GM23338 (cell line): ENCODE results near the gene GAP43. TPM values are rescaled to one million over a fixed set of nuclear protein-coding genes. Genes with fewer than 3 reads are reported as not detected.

Experiments used
- ATAC-seq: fragments of 200-7000 bp; cut with Tn5 transposase; 3 replicates; pipeline ENCODE4 v1.9.1; 2020
- DNase-seq: peaks from one replicate; pipeline ENCODE4 v3.0.0-alpha.2; 2015; ENCODE audit warnings: low spot score
- H2AFZ ChIP-seq: fragments of 200-600 bp; sonication (generic); 2 replicates; pipeline ENCODE4 v1.8.0; 2016; ENCODE audit warnings: antibody characterized with exemption, mild to moderate bottlenecking, moderate library complexity
- H3F3A ChIP-seq: fragments of 200-600 bp; sonication (generic); replicated peaks from 2 replicates; pipeline ENCODE4 v1.8.0; 2017; ENCODE audit warnings: antibody characterized with exemption, mixed run types, low read depth
- H3K27ac ChIP-seq: fragments of 200-600 bp; sonication (generic); 2 replicates; pipeline ENCODE4 v1.6.1; 2016; ENCODE audit warnings: low read depth
- H3K27me3 ChIP-seq: fragments of 200-600 bp; sonication (generic); 2 replicates; pipeline ENCODE4 v1.8.0; 2016; ENCODE audit warnings: mild to moderate bottlenecking, mixed run types, moderate library complexity; ENCODE audit not compliant: insufficient read depth
- H3K36me3 ChIP-seq: fragments of 200-600 bp; sonication (generic); 2 replicates; pipeline ENCODE4 v1.8.0; 2016; ENCODE audit warnings: mild to moderate bottlenecking; ENCODE audit not compliant: insufficient read depth
- H3K4me1 ChIP-seq: fragments of 200-600 bp; sonication (generic); 2 replicates; pipeline ENCODE4 v1.8.0; 2016; ENCODE audit warnings: mild to moderate bottlenecking, moderate library complexity; ENCODE audit not compliant: insufficient read depth
- H3K4me2 ChIP-seq: fragments of 200-600 bp; sonication (generic); 2 replicates; pipeline ENCODE4 v1.7.1; 2017; ENCODE audit warnings: mixed run types
- H3K4me3 ChIP-seq: fragments of 200-600 bp; sonication (generic); 2 replicates; pipeline ENCODE4 v1.6.1; 2016; ENCODE audit warnings: mixed run types
- H3K79me2 ChIP-seq: fragments of 200-600 bp; sonication (generic); replicated peaks from 2 replicates; pipeline ENCODE4 v1.8.0; 2017; ENCODE audit warnings: mild to moderate bottlenecking; ENCODE audit not compliant: insufficient read depth
- H3K9me2 ChIP-seq: fragments of 200-600 bp; sonication (generic); 2 replicates; pipeline ENCODE4 v1.8.0; 2017; ENCODE audit not compliant: insufficient read depth
- H4K20me1 ChIP-seq: fragments of 200-600 bp; sonication (generic); replicated peaks from 2 replicates; pipeline ENCODE4 v1.8.0; 2017; ENCODE audit warnings: mild to moderate bottlenecking; ENCODE audit not compliant: insufficient read depth
- H3K27ac Mint-ChIP-seq: 2 replicates; pipeline ENCODE4 v1.8.0; 2020; ENCODE audit warnings: inconsistent platforms, mild to moderate bottlenecking, moderate library complexity, mixed read lengths
- H3K27me3 Mint-ChIP-seq: 3 replicates; pipeline ENCODE4 v1.8.0; 2022; ENCODE audit warnings: low read depth, mild to moderate bottlenecking, moderate library complexity, mixed read lengths, inconsistent platforms; ENCODE audit not compliant: insufficient read depth, poor library complexity
- H3K36me3 Mint-ChIP-seq: 3 replicates; pipeline ENCODE4 v1.8.0; 2021; ENCODE audit warnings: low read depth, mild to moderate bottlenecking, inconsistent platforms, moderate library complexity, mixed read lengths
- H3K4me1 Mint-ChIP-seq: 3 replicates; pipeline ENCODE4 v1.8.0; 2020; ENCODE audit warnings: mild to moderate bottlenecking, inconsistent platforms, mixed read lengths
- H3K4me3 Mint-ChIP-seq: 3 replicates; pipeline ENCODE4 v1.8.0; 2021; ENCODE audit warnings: moderate library complexity, mild to moderate bottlenecking, inconsistent platforms, mixed read lengths
- H3K9me3 Mint-ChIP-seq: 3 replicates; pipeline ENCODE4 v1.8.0; 2020; ENCODE audit warnings: moderate library complexity, mild to moderate bottlenecking, inconsistent platforms, mixed read lengths
- CREB1 ChIP-seq: fragments of 250-450 bp; sonication (Bioruptor Pico); IDR thresholded peaks from 2 replicates; pipeline ENCODE4 v1.5.0; 2020; ENCODE audit warnings: low read depth, mild to moderate bottlenecking, moderate library complexity
- CTCF ChIP-seq, 2 experiments: fragments of 200-600 bp in 1 of 2; sonication (generic) in 1 of 2; conservative IDR thresholded peaks; 2 replicates each; pipeline versions ENCODE4 v1.5.1 to v1.6.1; 2016 to 2017; ENCODE audit warnings: antibody characterized with exemption in 2 of 2, low read depth in 2 of 2, mild to moderate bottlenecking in 2 of 2, moderate library complexity in 1 of 2
- POLR2AphosphoS5 ChIP-seq: IDR thresholded peaks from 2 replicates; pipeline ENCODE4 v1.6.1; 2016; ENCODE audit warnings: antibody characterized with exemption, low read depth
- REST ChIP-seq: IDR thresholded peaks from one replicate; pipeline ENCODE4 v1.6.1; 2018; ENCODE audit warnings: antibody characterized with exemption; ENCODE audit not compliant: unreplicated experiment
- ZNF114 ChIP-seq: fragments of 250-450 bp; sonication (Bioruptor Pico); IDR thresholded peaks from 2 replicates; pipeline ENCODE4 v1.5.0; 2020; ENCODE audit warnings: mild to moderate bottlenecking, moderate library complexity
- ZNF331 ChIP-seq: fragments of 250-450 bp; sonication (Bioruptor Pico); IDR thresholded peaks from 2 replicates; pipeline ENCODE4 v1.5.0; 2020; ENCODE audit warnings: low read depth, mild to moderate bottlenecking, moderate library complexity
- polyA plus RNA-seq: library from polyadenylated mRNA; unstranded; fragments of >200 nt; fragmentation: Nextera tagmentation; extraction: Ambion mirVana; gene quantifications from 2 replicates; pipeline ENCODE4 v1.2.1, GENCODE V29; 2016
- total RNA-seq: library from RNA; depleted of rRNA; stranded (reverse); fragments of >200 nt; shearing (Covaris generic); gene quantifications from 2 replicates; pipeline ENCODE4 v1.2.3, GENCODE V29; 2014

The GAP43 gene
- total and polyA plus RNA-seq, 2 experiments from 2014 or later: 16.1 to 48.1 TPM

- no peak for TF ChIP-seq REST
- no peak for TF ChIP-seq ZNF114
- TF ChIP-seq ZNF331: no peak
These were observed 34.7 kb downstream of the GAP43 start (continued) for GRCh38 chr3:115658032-115658336.

- Histone ChIP-seq H3K27ac (peak overlapping the region; percentile 99), H3K4me1 (peaks cover 27% of the 10 kb centered on the region), H3K4me3 (peak overlapping the region; percentile 74), H3F3A (peaks cover 7% of the 10 kb centered on the region; the same call in 1 of the 2 replicates), H3K9me2 (no peaks in the 10 kb centered on the region), H2AFZ (peak overlapping the region; percentile 92), H3K79me2 (peaks cover 6% of the 10 kb centered on the region), H3K4me2 (peak overlapping the region; percentile 89), H4K20me1 (no peaks in the 10 kb centered on the region), H3K27me3 (no peaks in the 10 kb centered on the region), H3K36me3 (no peaks in the 10 kb centered on the region)
- TF ChIP-seq CTCF (conservative IDR thresholded peaks at IDR 0.05; ENCODE audit: low read depth in 2 of 2) (0 out of 4 replicates have a peak, but pooled peaks of 1 of the 2 experiments have one; percentile 4), POLR2AphosphoS5 (peak; percentile 58), ZNF331 (no peak), CREB1 (CRISPR knock-in tag) (peak; percentile 12; the same call in 1 of the 2 replicates)
- H3K4me3 Mint-ChIP-seq: peak overlapping the region; percentile 92
- ATAC-seq: peak; percentile 94
- DNase-seq: peak; percentile 95
- no peaks in the 10 kb centered on the region; the same call in 2 of the 3 replicates for H3K9me3 Mint-ChIP-seq
- H3K4me1 Mint-ChIP-seq: peaks cover 36% of the 10 kb centered on the region
- peak overlapping the region; percentile 99 for H3K27ac Mint-ChIP-seq
- H3K27me3 Mint-ChIP-seq: peaks cover 8% of the 10 kb centered on the region
- H3K36me3 Mint-ChIP-seq: no peaks in the 10 kb centered on the region
These were observed 35.2 kb downstream of the GAP43 start for GRCh38 chr3:115658337-115659181.
